HG02763 (cell line): ENCODE measurements around the gene DAP.

ENCODE experiments used
- ATAC-seq: cut with Tn5 transposase; IDR thresholded peaks from one replicate; pipeline ENCODE4 v1.9.1; 2021; ENCODE audit warnings: mild to moderate bottlenecking, moderate library complexity; ENCODE audit not compliant: unreplicated experiment

DAP gene

GRCh38 chr5:10695055-10695649 is 65.9 kb downstream of the DAP start:
- ATAC-seq: peak; percentile 40

GRCh38 chr5:10691826-10692785 is 68.9 kb downstream of the DAP start:
- no peak for ATAC-seq

GRCh38 chr5:10690460-10691440 is 70.3 kb downstream of the DAP start:
- ATAC-seq: no peak

DNA sequence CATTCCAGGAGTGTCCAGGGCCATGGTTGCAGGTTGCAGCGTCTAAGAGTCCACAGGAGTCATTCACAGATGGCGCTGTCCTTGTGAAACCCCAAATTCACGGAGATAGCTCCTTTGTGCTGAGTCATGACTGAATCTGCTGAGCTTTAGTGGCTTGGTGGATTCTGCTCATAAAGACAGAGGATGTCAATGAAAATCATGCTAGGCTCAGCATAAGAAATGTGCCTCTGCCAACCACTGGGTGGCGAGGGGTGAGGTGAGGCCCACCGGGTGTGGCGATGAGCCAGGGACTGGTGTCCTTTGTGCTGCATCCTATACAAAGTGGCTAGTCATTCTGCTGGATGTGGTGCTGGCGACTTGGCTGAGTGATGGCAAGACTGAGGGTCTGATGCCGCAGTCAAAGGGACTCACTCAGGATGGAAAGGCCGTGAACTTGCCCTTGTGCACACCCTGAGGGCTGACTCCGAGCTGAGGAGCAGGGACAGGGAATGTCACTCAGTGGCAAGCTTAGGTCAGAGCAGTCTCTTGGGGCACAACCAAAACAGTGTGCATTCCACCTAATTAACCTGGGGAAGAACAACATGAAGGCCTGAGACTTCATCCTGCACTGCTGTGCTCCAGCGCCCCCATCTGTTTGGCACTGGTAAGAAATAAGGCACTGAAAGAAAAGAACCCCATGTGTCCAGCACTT is 71.5 kb downstream of the DAP start:
- ATAC-seq: no peak

- ATAC-seq: no peak
Observed at GRCh38 chr5:10688651-10689171, 72.3 kb downstream of the DAP start.

DNA sequence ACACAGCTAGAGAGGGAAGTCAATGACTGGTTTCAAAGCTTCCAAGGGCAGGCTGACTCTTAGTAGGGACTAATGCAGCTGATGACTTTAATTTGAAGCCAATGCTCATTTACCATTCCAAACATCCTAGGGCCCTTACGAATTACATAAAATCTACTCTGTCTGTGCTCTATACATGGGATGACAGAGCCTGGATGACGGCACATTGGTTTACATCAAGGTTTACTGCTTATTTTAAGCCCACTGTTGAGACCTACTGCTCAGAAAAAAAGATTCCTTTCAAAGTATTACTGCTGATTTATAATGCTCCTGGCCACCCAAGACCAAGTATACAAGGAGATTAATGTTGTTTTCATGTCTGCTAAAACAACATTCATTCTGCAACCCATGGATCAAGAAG is 74.1 kb downstream of the DAP start:
- ATAC-seq: no peak

DNA sequence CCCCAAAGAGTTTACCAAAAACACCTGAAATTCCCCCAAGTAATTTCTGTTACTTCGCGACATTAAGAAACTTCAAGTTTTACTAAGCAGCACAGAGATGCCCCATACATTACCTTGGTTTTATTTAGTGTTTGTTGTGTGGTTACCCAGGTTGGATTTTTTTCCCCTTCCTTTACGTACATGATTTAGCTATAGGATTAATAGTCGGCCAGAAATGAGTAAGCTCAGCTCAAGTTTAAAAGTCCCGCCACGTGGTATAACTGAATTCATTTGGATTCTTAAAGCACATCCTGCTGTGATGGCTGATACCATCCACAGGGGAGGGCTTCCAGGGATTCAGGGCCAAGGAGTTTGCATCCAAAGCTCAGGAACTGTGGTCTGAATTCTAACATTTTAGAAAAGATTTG is 75.9 kb downstream of the DAP start:
- ATAC-seq: peak; percentile 66

- peak; percentile 48 for ATAC-seq
Observed at GRCh38 chr5:10684303-10685086, 76.5 kb downstream of the DAP start.

- ATAC-seq: no peak
Observed at GRCh38 chr5:10682801-10683525, 78.1 kb downstream of the DAP start.

DNA sequence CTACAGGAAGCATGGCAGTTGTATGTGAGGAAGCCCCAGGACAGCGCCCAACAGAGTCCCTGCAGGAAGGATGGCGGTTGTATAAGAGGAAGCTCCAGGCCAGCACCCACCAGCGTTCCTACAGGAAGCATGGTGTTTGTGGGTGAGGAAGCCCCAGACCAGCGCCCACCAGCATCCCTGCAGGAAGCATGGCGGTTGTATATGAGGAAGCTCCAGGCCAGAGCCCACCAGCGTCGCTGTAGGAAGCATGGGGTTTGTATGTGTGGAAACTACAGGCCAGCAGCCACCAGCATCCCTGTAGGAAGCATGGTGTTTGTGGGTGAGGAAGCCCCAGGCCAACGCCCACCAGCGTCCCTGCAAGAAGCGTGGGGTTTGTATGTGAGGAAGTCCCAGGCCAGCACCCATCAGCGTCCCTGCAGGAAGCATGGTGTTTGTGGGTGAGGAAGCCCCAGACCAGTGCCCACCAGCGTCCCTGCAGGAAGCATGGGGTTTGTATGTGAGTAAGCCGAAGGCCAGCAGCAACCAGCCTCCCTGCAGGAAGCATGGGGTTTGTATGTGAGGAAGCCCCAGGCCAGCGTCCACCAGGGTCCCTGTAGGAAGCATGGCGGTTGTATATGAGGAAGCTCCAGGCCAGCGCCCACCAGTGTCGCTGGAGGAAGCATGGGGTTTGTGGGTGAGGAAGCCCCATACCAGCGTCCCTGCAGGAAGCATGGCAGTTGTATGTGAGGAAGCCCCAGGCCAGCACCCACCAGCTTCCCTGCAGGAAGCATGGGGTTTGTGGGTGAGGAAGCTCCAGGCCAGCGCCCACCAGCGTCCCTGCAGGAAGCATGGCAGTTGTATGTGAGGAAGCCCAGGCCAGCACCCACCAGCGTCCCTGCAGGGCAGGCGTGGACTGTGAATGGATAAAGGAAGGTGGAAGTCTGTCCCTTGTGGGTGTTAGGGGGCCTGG is 79.0 kb downstream of the DAP start:
- ATAC-seq: no peak

GRCh38 chr5:10680876-10681481 is 80.1 kb downstream of the DAP start:
- no peak for ATAC-seq

- no peak for ATAC-seq
Observed at GRCh38 chr5:10679336-10679988, 81.6 kb downstream of the DAP start.

DNA sequence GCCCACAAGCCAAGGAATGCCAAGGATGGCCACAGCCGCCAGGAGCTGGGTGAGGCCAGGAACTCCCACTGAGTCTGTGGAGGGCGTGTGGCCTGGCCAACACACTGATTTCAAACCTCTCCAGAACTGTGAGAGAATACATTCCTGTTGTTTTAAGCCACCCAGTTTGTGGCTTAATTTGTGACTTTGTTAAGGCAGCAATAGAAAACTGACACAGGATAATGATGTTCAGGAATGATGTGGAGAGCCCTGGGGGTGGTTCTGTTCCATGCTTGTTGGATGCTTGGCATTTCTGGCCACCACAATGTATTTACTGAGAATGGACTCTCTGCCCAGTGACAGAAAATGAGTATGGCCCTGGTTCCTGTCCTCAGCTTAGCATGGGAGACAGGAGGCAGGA is 82.8 kb downstream of the DAP start:
- ATAC-seq: no peak

DNA sequence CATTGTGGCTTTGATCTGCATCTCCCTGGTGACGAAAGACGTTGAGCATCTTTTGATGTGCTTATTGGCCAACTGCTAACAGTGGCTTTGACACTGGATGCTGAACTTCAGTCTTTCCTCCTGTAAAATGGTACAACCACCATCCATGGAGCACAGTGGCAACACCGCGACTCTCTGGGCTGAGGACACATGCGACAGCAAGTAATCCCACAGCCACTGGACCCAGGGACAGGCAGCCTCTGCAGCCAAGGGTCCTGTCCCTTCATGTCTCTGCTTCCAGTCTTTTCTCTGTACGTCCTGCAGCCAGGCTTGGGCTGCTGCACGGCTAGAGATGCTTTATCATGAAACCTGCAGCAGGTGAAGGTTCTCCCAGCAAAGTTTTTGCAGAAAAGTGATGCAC is 83.5 kb downstream of the DAP start:
- no peak for ATAC-seq

DNA sequence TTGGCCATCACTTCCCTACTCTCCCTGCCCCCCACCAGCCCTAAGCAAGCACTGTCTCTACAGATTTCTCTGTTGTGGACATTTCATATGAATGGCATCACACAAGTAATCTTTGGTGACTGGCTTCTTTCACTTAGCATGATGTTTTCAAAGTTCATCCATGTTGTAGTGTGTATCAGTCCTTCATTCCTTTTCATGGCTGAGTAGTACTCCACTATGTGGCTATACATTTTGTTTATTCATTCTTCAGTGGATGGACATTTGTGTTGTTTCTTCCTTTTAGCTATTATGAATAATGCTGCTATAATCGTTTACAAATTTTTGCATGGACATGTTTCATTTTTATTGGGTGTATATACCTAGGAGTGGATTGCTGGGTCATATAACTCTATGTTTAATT is 84.1 kb downstream of the DAP start:
- ATAC-seq: no peak

- ATAC-seq: no peak
Observed at GRCh38 chr5:10676224-10676623, 84.8 kb downstream of the DAP start.

GRCh38 chr5:10675177-10675700 is 85.8 kb downstream of the DAP start:
- ATAC-seq: no peak
